ENCODE measurements around the gene CSRP3.

Gene CSRP3

DNA sequence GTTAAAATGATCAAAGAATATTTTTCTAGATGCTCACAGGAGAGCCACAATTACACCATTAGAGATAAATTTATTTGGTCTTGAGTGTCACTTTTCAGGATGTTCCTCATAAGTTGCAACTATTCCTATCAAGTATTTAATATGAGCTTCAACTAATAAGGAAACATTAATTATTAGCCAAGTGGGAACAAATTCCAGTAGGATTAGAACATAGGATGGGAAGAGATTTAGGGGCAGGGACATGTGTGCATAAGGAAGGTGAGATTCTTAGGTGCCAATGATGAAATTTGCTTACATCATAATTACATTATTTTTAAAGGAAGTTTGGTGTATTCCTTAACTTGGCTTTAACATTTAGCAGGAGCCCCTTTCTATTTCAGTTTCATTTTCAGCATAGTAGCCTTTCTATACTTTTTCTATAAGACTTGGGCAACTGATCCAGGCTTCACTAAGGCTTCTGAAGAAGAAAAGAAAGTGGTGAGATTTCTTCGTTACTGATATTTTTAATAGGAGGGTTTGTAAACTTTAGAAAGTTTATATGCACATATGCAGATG is 38.8 kb downstream of the CSRP3 start:
- ATAC-seq = no peak

DNA sequence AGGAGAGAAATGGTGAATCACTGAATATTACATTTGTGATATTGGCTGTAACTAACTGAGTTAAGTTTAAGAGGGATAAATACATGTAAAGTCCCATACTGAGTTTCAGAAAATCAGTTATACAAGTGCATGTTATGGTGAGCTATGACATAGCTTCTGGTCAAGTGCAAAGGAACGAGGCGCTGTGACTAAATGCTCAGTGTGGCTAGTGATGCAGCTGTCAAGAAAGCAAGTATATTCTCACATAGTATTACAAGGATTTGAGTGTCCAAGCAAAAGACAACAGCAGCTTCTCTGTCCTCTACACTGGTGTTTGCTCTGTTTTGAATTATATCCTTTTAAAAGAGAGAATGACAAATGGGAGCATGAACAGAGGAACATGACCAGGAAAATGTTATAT is 40.1 kb downstream of the CSRP3 start:
- TF ChIP-seq SNAI2 (CRISPR knock-in tag; IDR thresholded peaks at IDR 0.05) (no peak), PPARA (CRISPR knock-in tag; IDR thresholded peaks at IDR 0.05; ENCODE audit: borderline replicate concordance) (no peak), BACH2 (CRISPR knock-in tag; IDR thresholded peaks at IDR 0.05; ENCODE audit: borderline replicate concordance) (no peak), TOX (CRISPR knock-in tag; IDR thresholded peaks at IDR 0.05; ENCODE audit: borderline replicate concordance) (no peak)
- TF ChIP-seq, protein P1, sequence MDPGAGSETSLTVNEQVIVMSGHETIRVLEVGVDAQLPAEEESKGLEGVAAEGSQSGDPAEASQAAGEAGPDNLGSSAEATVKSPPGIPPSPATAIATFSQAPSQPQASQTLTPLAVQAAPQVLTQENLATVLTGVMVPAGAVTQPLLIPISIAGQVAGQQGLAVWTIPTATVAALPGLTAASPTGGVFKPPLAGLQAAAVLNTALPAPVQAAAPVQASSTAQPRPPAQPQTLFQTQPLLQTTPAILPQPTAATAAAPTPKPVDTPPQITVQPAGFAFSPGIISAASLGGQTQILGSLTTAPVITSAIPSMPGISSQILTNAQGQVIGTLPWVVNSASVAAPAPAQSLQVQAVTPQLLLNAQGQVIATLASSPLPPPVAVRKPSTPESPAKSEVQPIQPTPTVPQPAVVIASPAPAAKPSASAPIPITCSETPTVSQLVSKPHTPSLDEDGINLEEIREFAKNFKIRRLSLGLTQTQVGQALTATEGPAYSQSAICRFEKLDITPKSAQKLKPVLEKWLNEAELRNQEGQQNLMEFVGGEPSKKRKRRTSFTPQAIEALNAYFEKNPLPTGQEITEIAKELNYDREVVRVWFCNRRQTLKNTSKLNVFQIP (CRISPR knock-in tag; IDR thresholded peaks at IDR 0.05; ENCODE audit: borderline replicate concordance, low read depth) = no peak
- TF ChIP-seq, protein P2, sequence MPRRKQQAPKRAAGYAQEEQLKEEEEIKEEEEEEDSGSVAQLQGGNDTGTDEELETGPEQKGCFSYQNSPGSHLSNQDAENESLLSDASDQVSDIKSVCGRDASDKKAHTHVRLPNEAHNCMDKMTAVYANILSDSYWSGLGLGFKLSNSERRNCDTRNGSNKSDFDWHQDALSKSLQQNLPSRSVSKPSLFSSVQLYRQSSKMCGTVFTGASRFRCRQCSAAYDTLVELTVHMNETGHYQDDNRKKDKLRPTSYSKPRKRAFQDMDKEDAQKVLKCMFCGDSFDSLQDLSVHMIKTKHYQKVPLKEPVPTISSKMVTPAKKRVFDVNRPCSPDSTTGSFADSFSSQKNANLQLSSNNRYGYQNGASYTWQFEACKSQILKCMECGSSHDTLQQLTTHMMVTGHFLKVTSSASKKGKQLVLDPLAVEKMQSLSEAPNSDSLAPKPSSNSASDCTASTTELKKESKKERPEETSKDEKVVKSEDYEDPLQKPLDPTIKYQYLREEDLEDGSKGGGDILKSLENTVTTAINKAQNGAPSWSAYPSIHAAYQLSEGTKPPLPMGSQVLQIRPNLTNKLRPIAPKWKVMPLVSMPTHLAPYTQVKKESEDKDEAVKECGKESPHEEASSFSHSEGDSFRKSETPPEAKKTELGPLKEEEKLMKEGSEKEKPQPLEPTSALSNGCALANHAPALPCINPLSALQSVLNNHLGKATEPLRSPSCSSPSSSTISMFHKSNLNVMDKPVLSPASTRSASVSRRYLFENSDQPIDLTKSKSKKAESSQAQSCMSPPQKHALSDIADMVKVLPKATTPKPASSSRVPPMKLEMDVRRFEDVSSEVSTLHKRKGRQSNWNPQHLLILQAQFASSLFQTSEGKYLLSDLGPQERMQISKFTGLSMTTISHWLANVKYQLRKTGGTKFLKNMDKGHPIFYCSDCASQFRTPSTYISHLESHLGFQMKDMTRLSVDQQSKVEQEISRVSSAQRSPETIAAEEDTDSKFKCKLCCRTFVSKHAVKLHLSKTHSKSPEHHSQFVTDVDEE (CRISPR knock-in tag; IDR thresholded peaks at IDR 0.05) = no peak
- no peak for ATAC-seq

More for the DNA sequence above, 38.8 kb downstream of the CSRP3 start:
- TF ChIP-seq OSR1 (CRISPR knock-in tag; IDR thresholded peaks at IDR 0.05) (no peak), ZNF8 (CRISPR knock-in tag; IDR thresholded peaks at IDR 0.05) (no peak), ZNF70 (CRISPR knock-in tag; IDR thresholded peaks at IDR 0.05) (no peak), ISL1 (CRISPR knock-in tag; IDR thresholded peaks at IDR 0.05) (no peak), TCF4 (CRISPR knock-in tag; IDR thresholded peaks at IDR 0.05; ENCODE audit: borderline replicate concordance) (no peak), PPARA (CRISPR knock-in tag; IDR thresholded peaks at IDR 0.05; ENCODE audit: borderline replicate concordance) (no peak), ZFP30 (CRISPR knock-in tag; IDR thresholded peaks at IDR 0.05) (no peak), TOX (CRISPR knock-in tag; IDR thresholded peaks at IDR 0.05; ENCODE audit: borderline replicate concordance) (no peak), CSDC2 (CRISPR knock-in tag; IDR thresholded peaks at IDR 0.05) (no peak)
- TF ChIP-seq, protein P3, sequence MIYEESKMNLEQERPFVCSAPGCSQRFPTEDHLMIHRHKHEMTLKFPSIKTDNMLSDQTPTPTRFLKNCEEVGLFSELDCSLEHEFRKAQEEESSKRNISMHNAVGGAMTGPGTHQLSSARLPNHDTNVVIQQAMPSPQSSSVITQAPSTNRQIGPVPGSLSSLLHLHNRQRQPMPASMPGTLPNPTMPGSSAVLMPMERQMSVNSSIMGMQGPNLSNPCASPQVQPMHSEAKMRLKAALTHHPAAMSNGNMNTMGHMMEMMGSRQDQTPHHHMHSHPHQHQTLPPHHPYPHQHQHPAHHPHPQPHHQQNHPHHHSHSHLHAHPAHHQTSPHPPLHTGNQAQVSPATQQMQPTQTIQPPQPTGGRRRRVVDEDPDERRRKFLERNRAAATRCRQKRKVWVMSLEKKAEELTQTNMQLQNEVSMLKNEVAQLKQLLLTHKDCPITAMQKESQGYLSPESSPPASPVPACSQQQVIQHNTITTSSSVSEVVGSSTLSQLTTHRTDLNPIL (CRISPR knock-in tag; IDR thresholded peaks at IDR 0.05; ENCODE audit: low read depth) = no peak
- TF ChIP-seq, protein P1 (CRISPR knock-in tag; IDR thresholded peaks at IDR 0.05; ENCODE audit: borderline replicate concordance, low read depth) = no peak
- TF ChIP-seq, protein P4, sequence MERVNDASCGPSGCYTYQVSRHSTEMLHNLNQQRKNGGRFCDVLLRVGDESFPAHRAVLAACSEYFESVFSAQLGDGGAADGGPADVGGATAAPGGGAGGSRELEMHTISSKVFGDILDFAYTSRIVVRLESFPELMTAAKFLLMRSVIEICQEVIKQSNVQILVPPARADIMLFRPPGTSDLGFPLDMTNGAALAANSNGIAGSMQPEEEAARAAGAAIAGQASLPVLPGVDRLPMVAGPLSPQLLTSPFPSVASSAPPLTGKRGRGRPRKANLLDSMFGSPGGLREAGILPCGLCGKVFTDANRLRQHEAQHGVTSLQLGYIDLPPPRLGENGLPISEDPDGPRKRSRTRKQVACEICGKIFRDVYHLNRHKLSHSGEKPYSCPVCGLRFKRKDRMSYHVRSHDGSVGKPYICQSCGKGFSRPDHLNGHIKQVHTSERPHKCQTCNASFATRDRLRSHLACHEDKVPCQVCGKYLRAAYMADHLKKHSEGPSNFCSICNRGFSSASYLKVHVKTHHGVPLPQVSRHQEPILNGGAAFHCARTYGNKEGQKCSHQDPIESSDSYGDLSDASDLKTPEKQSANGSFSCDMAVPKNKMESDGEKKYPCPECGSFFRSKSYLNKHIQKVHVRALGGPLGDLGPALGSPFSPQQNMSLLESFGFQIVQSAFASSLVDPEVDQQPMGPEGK (CRISPR knock-in tag; IDR thresholded peaks at IDR 0.05; ENCODE audit: borderline replicate concordance) = no peak
- TF ChIP-seq, protein P5, sequence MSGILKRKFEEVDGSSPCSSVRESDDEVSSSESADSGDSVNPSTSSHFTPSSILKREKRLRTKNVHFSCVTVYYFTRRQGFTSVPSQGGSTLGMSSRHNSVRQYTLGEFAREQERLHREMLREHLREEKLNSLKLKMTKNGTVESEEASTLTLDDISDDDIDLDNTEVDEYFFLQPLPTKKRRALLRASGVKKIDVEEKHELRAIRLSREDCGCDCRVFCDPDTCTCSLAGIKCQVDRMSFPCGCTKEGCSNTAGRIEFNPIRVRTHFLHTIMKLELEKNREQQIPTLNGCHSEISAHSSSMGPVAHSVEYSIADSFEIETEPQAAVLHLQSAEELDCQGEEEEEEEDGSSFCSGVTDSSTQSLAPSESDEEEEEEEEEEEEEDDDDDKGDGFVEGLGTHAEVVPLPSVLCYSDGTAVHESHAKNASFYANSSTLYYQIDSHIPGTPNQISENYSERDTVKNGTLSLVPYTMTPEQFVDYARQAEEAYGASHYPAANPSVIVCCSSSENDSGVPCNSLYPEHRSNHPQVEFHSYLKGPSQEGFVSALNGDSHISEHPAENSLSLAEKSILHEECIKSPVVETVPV (CRISPR knock-in tag; IDR thresholded peaks at IDR 0.05) = no peak
- TF ChIP-seq, protein P2 (CRISPR knock-in tag; IDR thresholded peaks at IDR 0.05) = no peak
